SK-N-SH (cell line): ENCODE results near the gene BACE1-AS. TPM values are rescaled to one million over a fixed set of nuclear protein-coding genes. Genes with fewer than 3 reads are reported as not detected.

Experiments
- CTCF ChIA-PET: fragments of 300-600, 350-600 bp; formaldehyde crosslinking; extraction: SDS; loops from one replicate; lab custom pipeline; 2021; lab: Yijun Ruan, JAX
- POLR2A ChIA-PET: fragments of 350-600 bp; sonication (Branson Sonifier 250); formaldehyde crosslinking; extraction: SDS; loops from one replicate; lab custom pipeline; 2020; ENCODE audit warnings: antibody characterized with exemption, inconsistent platforms; lab: Yijun Ruan, JAX
- DNase-seq: peaks from one replicate; pipeline ENCODE4 v3.0.0; 2012
- H2AFZ ChIP-seq: fragments of 200-600 bp; sonication (generic); 2 replicates; pipeline ENCODE4 v1.8.1; 2016; ENCODE audit warnings: antibody characterized with exemption, mild to moderate bottlenecking, low read depth
- H3F3A ChIP-seq: fragments of 200-600 bp; sonication (generic); replicated peaks from 2 replicates; pipeline ENCODE3; 2016; ENCODE audit warnings: antibody characterized with exemption, mild to moderate bottlenecking; ENCODE audit not compliant: insufficient read depth
- H3K27ac ChIP-seq, 2 experiments: fragments of 200-500 bp in 1 of 2; fragments of 200-600 bp in 1 of 2; sonication (Bioruptor generic) in 1 of 2; sonication (generic), shearing (Covaris generic) in 1 of 2; 2 replicates each; pipeline versions ENCODE4 v1.5.1 to v1.6.1; 2014 to 2016; ENCODE audit warnings: low read depth in 2 of 2, inconsistent platforms in 1 of 2, low read length in 1 of 2, mild to moderate bottlenecking in 1 of 2, mixed read lengths in 1 of 2
- H3K27me3 ChIP-seq: fragments of 200-600 bp; sonication (generic), shearing (Covaris generic); 2 replicates; pipeline ENCODE4 v1.6.1; 2016; ENCODE audit warnings: mixed run types; ENCODE audit not compliant: insufficient read depth
- H3K36me3 ChIP-seq, 2 experiments: fragments of 200-500 bp in 1 of 2; fragments of 200-600 bp in 1 of 2; sonication (Bioruptor generic) in 1 of 2; sonication (generic) in 1 of 2; replicated peaks in 1 of 2; 2 replicates each; pipeline versions ENCODE3 to v1.5.1; 2014 to 2016; ENCODE audit warnings: low read length in 1 of 2, mild to moderate bottlenecking in 1 of 2; ENCODE audit not compliant: insufficient read depth in 2 of 2, control insufficient read depth in 1 of 2
- H3K4me1 ChIP-seq, 2 experiments: fragments of 200-500 bp in 1 of 2; fragments of 200-600 bp in 1 of 2; sonication (Bioruptor generic) in 1 of 2; sonication (generic), shearing (Covaris generic) in 1 of 2; 2 replicates each; pipeline versions ENCODE4 v1.5.1 to v1.6.1; 2014 to 2016; ENCODE audit warnings: low read depth in 1 of 2, low read length in 1 of 2, mixed run types in 1 of 2; ENCODE audit not compliant: insufficient read depth in 2 of 2, control insufficient read depth in 1 of 2
- H3K4me2 ChIP-seq: fragments of 200-600 bp; sonication (generic), shearing (Covaris generic); 2 replicates; pipeline ENCODE4 v1.6.1; 2017; ENCODE audit warnings: mixed run types
- H3K4me3 ChIP-seq, 2 experiments: fragments of 200-500 bp in 1 of 2; fragments of 200-600 bp in 1 of 2; sonication (Bioruptor generic) in 1 of 2; sonication (generic), shearing (Covaris generic) in 1 of 2; 2 replicates each; pipeline versions ENCODE4 v1.5.1 to v1.8.1; 2014 to 2016; ENCODE audit warnings: low read depth in 2 of 2, inconsistent platforms in 1 of 2, low read length in 1 of 2, mild to moderate bottlenecking in 1 of 2, mixed read lengths in 1 of 2, moderate library complexity in 1 of 2
- H3K79me2 ChIP-seq: fragments of 200-600 bp; sonication (generic); 2 replicates; pipeline ENCODE4 v1.8.1; 2017; ENCODE audit warnings: mild to moderate bottlenecking; ENCODE audit not compliant: insufficient read depth
- H3K9ac ChIP-seq: fragments of 200-600 bp; sonication (generic); 2 replicates; pipeline ENCODE4 v1.6.1; 2017; ENCODE audit warnings: mixed run types
- H3K9me2 ChIP-seq: fragments of 200-600 bp; sonication (generic); 2 replicates; pipeline ENCODE4 v1.6.1; 2017; ENCODE audit warnings: mixed run types
- H3K9me3 ChIP-seq: fragments of 200-600 bp; sonication (generic); 2 replicates; pipeline ENCODE4 v1.6.1; 2017; ENCODE audit warnings: mixed run types, mild to moderate bottlenecking, moderate library complexity
- H4K20me1 ChIP-seq: fragments of 200-600 bp; sonication (generic); 2 replicates; pipeline ENCODE4 v1.6.1; 2017; ENCODE audit warnings: mild to moderate bottlenecking, mixed run types; ENCODE audit not compliant: insufficient read depth
- ELF1 ChIP-seq: IDR thresholded peaks from 2 replicates; pipeline ENCODE4 v1.4.0; 2012
- EP300 ChIP-seq, 2 experiments: IDR thresholded peaks; 2 replicates each; pipeline versions ENCODE4 v1.4.0 to v1.6.1; 2012; ENCODE audit warnings: borderline replicate concordance in 1 of 2, low read depth in 1 of 2, low read length in 1 of 2
- EZH2phosphoT487 ChIP-seq: fragments of 200-600 bp; sonication (generic); IDR thresholded peaks from 2 replicates; pipeline ENCODE4 v1.6.1; 2017; ENCODE audit warnings: low read depth, mixed run types, mild to moderate bottlenecking, antibody characterized with exemption, moderate library complexity, borderline replicate concordance
- FOSL2 ChIP-seq: IDR thresholded peaks from 2 replicates; pipeline ENCODE4 v1.4.0; 2012; ENCODE audit warnings: low read depth, mild to moderate bottlenecking, moderate library complexity, borderline replicate concordance
- FOXJ3 ChIP-seq: sonication (generic); formaldehyde crosslinking; IDR thresholded peaks from 2 replicates; pipeline ENCODE4 v1.5.1; 2020; ENCODE audit warnings: mild to moderate bottlenecking, missing genetic modification reagents
- FOXM1 ChIP-seq: IDR thresholded peaks from 2 replicates; pipeline ENCODE4 v1.4.0; 2012; ENCODE audit warnings: low read depth, mild to moderate bottlenecking
- GABPA ChIP-seq: IDR thresholded peaks from 2 replicates; pipeline ENCODE4 v1.4.0; 2012; ENCODE audit warnings: low read depth, mild to moderate bottlenecking
- JUND ChIP-seq: IDR thresholded peaks from 2 replicates; pipeline ENCODE4 v1.4.0; 2012
- MEF2A ChIP-seq: IDR thresholded peaks from 2 replicates; pipeline ENCODE4 v1.4.0; 2012; ENCODE audit warnings: low read depth, borderline replicate concordance
- MXI1 ChIP-seq: IDR thresholded peaks from 2 replicates; pipeline ENCODE4 v1.6.1; 2012; ENCODE audit warnings: mild to moderate bottlenecking, low read depth, low read length, improper control_type of control experiment
- NFIC ChIP-seq: IDR thresholded peaks from 2 replicates; pipeline ENCODE4 v1.4.0; 2012; ENCODE audit warnings: borderline replicate concordance
- POLR2AphosphoS5 ChIP-seq: IDR thresholded peaks from 2 replicates; pipeline ENCODE4 v1.6.1; 2012; ENCODE audit warnings: low read depth, low read length
- RAD21 ChIP-seq: IDR thresholded peaks from 2 replicates; pipeline ENCODE4 v1.6.1; 2012; ENCODE audit warnings: mild to moderate bottlenecking, low read length
- RFX5 ChIP-seq: IDR thresholded peaks from 2 replicates; pipeline ENCODE4 v1.6.1; 2012; ENCODE audit warnings: mild to moderate bottlenecking, improper control_type of control experiment, low read length
- SIN3A ChIP-seq: IDR thresholded peaks from 2 replicates; pipeline ENCODE4 v1.6.1; 2012; ENCODE audit warnings: low read depth, mild to moderate bottlenecking, low read length, moderate library complexity, borderline replicate concordance
- TAF1 ChIP-seq: IDR thresholded peaks from 2 replicates; pipeline ENCODE4 v1.6.1; 2012; ENCODE audit warnings: low read depth, mild to moderate bottlenecking, low read length, moderate library complexity, borderline replicate concordance
- TCF12 ChIP-seq: IDR thresholded peaks from 2 replicates; pipeline ENCODE4 v1.4.0; 2012
- TEAD4 ChIP-seq: IDR thresholded peaks from 2 replicates; pipeline ENCODE4 v1.4.0; 2012; ENCODE audit warnings: mild to moderate bottlenecking, borderline replicate concordance; ENCODE audit not compliant: insufficient read depth
- YY1 ChIP-seq: IDR thresholded peaks from 2 replicates; pipeline ENCODE4 v1.4.0; 2012; ENCODE audit warnings: low read depth, mild to moderate bottlenecking
- WGBS: methylation state at CpG from one replicate; pipeline ENCODE4 v1.1.6; 2017; ENCODE audit warnings: low lambda C conversion rate; 5-methylcytosine and 5-hydroxymethylcytosine counted together
- polyA plus RNA-seq, 3 experiments: library from polyadenylated mRNA; depleted of rRNA; stranded (reverse); fragments of >200 nt; gene quantifications; 2 replicates each; pipeline ENCODE4 v1.2.3, GENCODE V29; 2012
- TF ChIP-seq, protein P1 (sequence below): IDR thresholded peaks from 2 replicates; pipeline ENCODE4 v1.6.1; 2012; ENCODE audit warnings: mild to moderate bottlenecking, low read depth, low read length, moderate library complexity
- TF ChIP-seq, protein P2 (sequence below): IDR thresholded peaks from 2 replicates; pipeline ENCODE4 v1.4.0; 2012; ENCODE audit warnings: low read depth
- TF ChIP-seq, protein P3 (sequence below): IDR thresholded peaks from 2 replicates; pipeline ENCODE4 v1.4.0; 2012; ENCODE audit warnings: low read depth, borderline replicate concordance
- TF ChIP-seq, protein P4 (sequence below): fragments of 200-600 bp; sonication (generic); IDR thresholded peaks from 2 replicates; pipeline ENCODE4 v1.6.1; 2017; ENCODE audit warnings: antibody characterized with exemption, mild to moderate bottlenecking, moderate library complexity

BACE1-AS gene
- polyA plus RNA-seq, 1 of the 3 experiments (the other 2 are of a cell fraction), result 5.7 TPM

DNA sequence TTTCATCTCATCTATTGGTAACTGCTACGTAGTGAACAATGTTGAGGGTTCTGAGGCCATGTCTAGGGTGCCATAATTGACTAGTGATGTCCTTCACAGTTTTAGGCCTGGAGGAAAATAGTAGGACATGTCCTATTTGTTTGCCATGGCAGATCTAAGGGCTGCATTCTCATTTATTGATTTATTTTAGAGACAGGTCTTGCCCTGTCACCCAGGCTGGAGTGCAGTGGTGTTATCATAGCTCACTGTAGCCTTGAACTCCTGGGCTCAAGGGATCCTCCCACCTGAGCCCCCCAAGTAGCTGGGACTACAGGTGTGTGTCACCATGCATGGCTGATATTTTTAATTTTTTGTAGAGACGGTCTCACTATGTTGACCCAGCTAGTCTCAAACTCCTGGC is 41.7 kb downstream of the BACE1-AS start:
- no peaks in the 10 kb centered on the region for H4K20me1 ChIP-seq
- H3K27ac ChIP-seq, result no peak overlapping the region
- H3K4me1 ChIP-seq, result peaks cover 9 to 12% of the 10 kb centered on the region in 2 experiments; a peak in 2 of 4 replicates
- WGBS, result 0% methylated on average over 1 of the region's 2 CpGs
- TF ChIP-seq FOXJ3 (CRISPR knock-in tag) (no peak), EP300 (IDR thresholded peaks at IDR 0.05; ENCODE audit: borderline replicate concordance in 1 of 2, low read depth in 1 of 2, low read length in 1 of 2) (no peak), MXI1 (no peak), POLR2AphosphoS5 (no peak), JUND (no peak), GABPA (no peak), TAF1 (no peak), RAD21 (no peak), NFIC (no peak), YY1 (no peak), RFX5 (no peak)
- TF ChIP-seq, protein P1, sequence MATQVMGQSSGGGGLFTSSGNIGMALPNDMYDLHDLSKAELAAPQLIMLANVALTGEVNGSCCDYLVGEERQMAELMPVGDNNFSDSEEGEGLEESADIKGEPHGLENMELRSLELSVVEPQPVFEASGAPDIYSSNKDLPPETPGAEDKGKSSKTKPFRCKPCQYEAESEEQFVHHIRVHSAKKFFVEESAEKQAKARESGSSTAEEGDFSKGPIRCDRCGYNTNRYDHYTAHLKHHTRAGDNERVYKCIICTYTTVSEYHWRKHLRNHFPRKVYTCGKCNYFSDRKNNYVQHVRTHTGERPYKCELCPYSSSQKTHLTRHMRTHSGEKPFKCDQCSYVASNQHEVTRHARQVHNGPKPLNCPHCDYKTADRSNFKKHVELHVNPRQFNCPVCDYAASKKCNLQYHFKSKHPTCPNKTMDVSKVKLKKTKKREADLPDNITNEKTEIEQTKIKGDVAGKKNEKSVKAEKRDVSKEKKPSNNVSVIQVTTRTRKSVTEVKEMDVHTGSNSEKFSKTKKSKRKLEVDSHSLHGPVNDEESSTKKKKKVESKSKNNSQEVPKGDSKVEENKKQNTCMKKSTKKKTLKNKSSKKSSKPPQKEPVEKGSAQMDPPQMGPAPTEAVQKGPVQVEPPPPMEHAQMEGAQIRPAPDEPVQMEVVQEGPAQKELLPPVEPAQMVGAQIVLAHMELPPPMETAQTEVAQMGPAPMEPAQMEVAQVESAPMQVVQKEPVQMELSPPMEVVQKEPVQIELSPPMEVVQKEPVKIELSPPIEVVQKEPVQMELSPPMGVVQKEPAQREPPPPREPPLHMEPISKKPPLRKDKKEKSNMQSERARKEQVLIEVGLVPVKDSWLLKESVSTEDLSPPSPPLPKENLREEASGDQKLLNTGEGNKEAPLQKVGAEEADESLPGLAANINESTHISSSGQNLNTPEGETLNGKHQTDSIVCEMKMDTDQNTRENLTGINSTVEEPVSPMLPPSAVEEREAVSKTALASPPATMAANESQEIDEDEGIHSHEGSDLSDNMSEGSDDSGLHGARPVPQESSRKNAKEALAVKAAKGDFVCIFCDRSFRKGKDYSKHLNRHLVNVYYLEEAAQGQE, result no peak
- peaks cover 6% of the 10 kb centered on the region for H3F3A ChIP-seq
- ChIA-PET POLR2A (no interaction called here), CTCF (interaction anchor here (0.6 kb wide), 1 partner anchor 21 kb away, joined by 3 read pairs; no protein-coding TSS in a partner anchor)
- no peaks in the 10 kb centered on the region for H3K27me3 ChIP-seq
- H3K9me3 ChIP-seq, result no peaks in the 10 kb centered on the region
- H3K79me2 ChIP-seq, result peaks cover 56% of the 10 kb centered on the region
- no peak overlapping the region for H3K4me2 ChIP-seq
- DNase-seq, result no peak
- H3K4me3 ChIP-seq, result no peak overlapping the region
- peaks cover 10 to 14% of the 10 kb centered on the region in 2 experiments for H3K36me3 ChIP-seq
- no peaks in the 10 kb centered on the region for H3K9me2 ChIP-seq
- no peak overlapping the region for H2AFZ ChIP-seq
- no peak overlapping the region for H3K9ac ChIP-seq

DNA sequence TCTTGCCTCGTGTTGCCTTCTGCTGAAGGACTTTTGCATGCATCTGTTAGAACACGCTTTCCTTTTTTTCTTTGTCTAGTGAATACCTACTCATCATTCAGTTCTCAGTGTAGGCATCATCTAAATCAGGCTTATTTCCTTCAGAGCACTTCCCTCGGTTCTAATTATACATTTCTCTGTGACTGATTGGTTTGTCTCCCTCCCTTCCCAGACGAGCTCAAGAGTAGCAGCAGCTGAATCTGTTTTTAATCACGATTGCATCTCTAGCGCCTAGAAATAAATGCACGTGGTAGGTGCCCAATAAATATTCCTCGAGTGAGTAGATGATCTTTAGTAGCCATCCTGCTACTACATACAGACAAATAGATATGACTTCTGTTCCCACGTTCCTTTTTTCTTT is 42.8 kb downstream of the BACE1-AS start:
- Histone ChIP-seq H3K36me3 (peaks cover 11 to 16% of the 10 kb centered on the region in 2 experiments), H3K9me3 (no peaks in the 10 kb centered on the region), H3K4me3 (no peak overlapping the region), H3K9ac (no peak overlapping the region), H4K20me1 (no peaks in the 10 kb centered on the region), H3K4me1 (peaks cover 8 to 11% of the 10 kb centered on the region in 2 experiments; a peak in 2 of 4 replicates), H3K9me2 (no peaks in the 10 kb centered on the region), H3K79me2 (peaks cover 46% of the 10 kb centered on the region), H2AFZ (no peak overlapping the region), H3K4me2 (no peak overlapping the region), H3F3A (no peaks in the 10 kb centered on the region), H3K27ac (no peak overlapping the region), H3K27me3 (no peaks in the 10 kb centered on the region)
- POLR2A ChIA-PET, result no interaction called here
- no peak for DNase-seq
- WGBS, result 70% methylated on average over 9 of the region's 9 CpGs
- CTCF ChIA-PET, result no interaction called here
- no peak for TF ChIP-seq MEF2A
- no peak for TF ChIP-seq YY1
- no peak for TF ChIP-seq MXI1
- TF ChIP-seq, protein P2, sequence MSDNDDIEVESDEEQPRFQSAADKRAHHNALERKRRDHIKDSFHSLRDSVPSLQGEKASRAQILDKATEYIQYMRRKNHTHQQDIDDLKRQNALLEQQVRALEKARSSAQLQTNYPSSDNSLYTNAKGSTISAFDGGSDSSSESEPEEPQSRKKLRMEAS, result no peak
- TF ChIP-seq, protein P3, sequence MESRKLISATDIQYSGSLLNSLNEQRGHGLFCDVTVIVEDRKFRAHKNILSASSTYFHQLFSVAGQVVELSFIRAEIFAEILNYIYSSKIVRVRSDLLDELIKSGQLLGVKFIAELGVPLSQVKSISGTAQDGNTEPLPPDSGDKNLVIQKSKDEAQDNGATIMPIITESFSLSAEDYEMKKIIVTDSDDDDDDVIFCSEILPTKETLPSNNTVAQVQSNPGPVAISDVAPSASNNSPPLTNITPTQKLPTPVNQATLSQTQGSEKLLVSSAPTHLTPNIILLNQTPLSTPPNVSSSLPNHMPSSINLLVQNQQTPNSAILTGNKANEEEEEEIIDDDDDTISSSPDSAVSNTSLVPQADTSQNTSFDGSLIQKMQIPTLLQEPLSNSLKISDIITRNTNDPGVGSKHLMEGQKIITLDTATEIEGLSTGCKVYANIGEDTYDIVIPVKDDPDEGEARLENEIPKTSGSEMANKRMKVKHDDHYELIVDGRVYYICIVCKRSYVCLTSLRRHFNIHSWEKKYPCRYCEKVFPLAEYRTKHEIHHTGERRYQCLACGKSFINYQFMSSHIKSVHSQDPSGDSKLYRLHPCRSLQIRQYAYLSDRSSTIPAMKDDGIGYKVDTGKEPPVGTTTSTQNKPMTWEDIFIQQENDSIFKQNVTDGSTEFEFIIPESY, result no peak
- TF ChIP-seq EZH2phosphoT487, result no peak
- TF ChIP-seq, protein P4, sequence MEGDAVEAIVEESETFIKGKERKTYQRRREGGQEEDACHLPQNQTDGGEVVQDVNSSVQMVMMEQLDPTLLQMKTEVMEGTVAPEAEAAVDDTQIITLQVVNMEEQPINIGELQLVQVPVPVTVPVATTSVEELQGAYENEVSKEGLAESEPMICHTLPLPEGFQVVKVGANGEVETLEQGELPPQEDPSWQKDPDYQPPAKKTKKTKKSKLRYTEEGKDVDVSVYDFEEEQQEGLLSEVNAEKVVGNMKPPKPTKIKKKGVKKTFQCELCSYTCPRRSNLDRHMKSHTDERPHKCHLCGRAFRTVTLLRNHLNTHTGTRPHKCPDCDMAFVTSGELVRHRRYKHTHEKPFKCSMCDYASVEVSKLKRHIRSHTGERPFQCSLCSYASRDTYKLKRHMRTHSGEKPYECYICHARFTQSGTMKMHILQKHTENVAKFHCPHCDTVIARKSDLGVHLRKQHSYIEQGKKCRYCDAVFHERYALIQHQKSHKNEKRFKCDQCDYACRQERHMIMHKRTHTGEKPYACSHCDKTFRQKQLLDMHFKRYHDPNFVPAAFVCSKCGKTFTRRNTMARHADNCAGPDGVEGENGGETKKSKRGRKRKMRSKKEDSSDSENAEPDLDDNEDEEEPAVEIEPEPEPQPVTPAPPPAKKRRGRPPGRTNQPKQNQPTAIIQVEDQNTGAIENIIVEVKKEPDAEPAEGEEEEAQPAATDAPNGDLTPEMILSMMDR, result no peak
- no peak for TF ChIP-seq TAF1
- TF ChIP-seq NFIC, result no peak
- TF ChIP-seq ELF1, result no peak
- TF ChIP-seq TCF12, result no peak
- TF ChIP-seq TEAD4, result no peak
- no peak for TF ChIP-seq FOXM1
- TF ChIP-seq SIN3A, result no peak
- no peak for TF ChIP-seq FOSL2
